K562 (cell line): ENCODE results near the gene PKD1L1. TPM values are rescaled to one million over a fixed set of nuclear protein-coding genes. Genes with fewer than 3 reads are reported as not detected.

Source experiments
- ATAC-seq: fragments of 200-7000 bp; cut with Tn5 transposase; 3 replicates; pipeline ENCODE4 v1.9.1; 2020; ENCODE audit warnings: moderate library complexity
- BruUV-seq: library from RNA; stranded (reverse); fragments of 400-500 nt; replicated peaks from 2 replicates; lab custom pipeline; 2021; lab: Mats Ljungman, UMichigan
- CTCF ChIA-PET: fragments of 300-600 bp; formaldehyde crosslinking; extraction: SDS; loops from one replicate; lab custom pipeline; 2021; ENCODE audit warnings: low intra/inter-chr PET ratio; lab: Yijun Ruan, JAX
- POLR2A ChIA-PET: fragments of 300-600, 350-650 bp; sonication (Branson Sonifier 250); formaldehyde crosslinking; extraction: SDS; loops from one replicate; lab custom pipeline; 2021; ENCODE audit warnings: antibody characterized with exemption, inconsistent platforms; lab: Yijun Ruan, JAX
- DNase-seq, 4 experiments: peaks; one replicate each; pipeline versions ENCODE4 v3.0.0 to v3.0.0-alpha.2; 2011 to 2018; ENCODE audit warnings: low spot score in 3 of 4, mixed read lengths in 3 of 4; ENCODE audit errors: extremely low read depth in 1 of 4
- FAIRE-seq: peaks from 2 replicates; lab custom pipeline; 2011; peaks lifted over from hg19 to GRCh38; lab: Jason Lieb, UNC
- H2AFZ ChIP-seq: 2 replicates; pipeline ENCODE4 v1.6.0; 2011; ENCODE audit warnings: low read depth, low read length, control low read depth, inconsistent platforms
- H3K27ac ChIP-seq: fragments of 200-600 bp; 3 replicates; pipeline ENCODE4 v1.8.0; 2011; ENCODE audit warnings: low read depth, mild to moderate bottlenecking, control low read depth, inconsistent platforms, low read length, moderate library complexity, mixed read lengths; ENCODE audit errors: extremely low read depth
- H3K27me3 ChIP-seq, 2 experiments: fragments of 300-600 bp in 1 of 2; 2 replicates in 1 of 2; 3 replicates in 1 of 2; pipeline versions ENCODE4 v1.6.0 to v1.8.0; 2011; ENCODE audit warnings: inconsistent platforms in 2 of 2, low read length in 2 of 2, mild to moderate bottlenecking in 1 of 2, mixed read lengths in 1 of 2, moderate library complexity in 1 of 2; ENCODE audit not compliant: control insufficient read depth in 2 of 2, insufficient read depth in 2 of 2
- H3K36me3 ChIP-seq: fragments of 300-600 bp; 3 replicates; pipeline ENCODE4 v1.8.0; 2011; ENCODE audit warnings: mild to moderate bottlenecking, low read length, inconsistent platforms; ENCODE audit not compliant: control insufficient read depth, insufficient read depth
- H3K4me1 ChIP-seq, 2 experiments: fragments of 200-600 bp in 1 of 2; replicated peaks in 1 of 2; 2 replicates in 1 of 2; 3 replicates in 1 of 2; pipeline versions ENCODE4 v1.5.1 to v1.8.0; 2011; ENCODE audit warnings: inconsistent platforms in 2 of 2, low read length in 2 of 2, mild to moderate bottlenecking in 1 of 2, mixed read lengths in 1 of 2, moderate library complexity in 1 of 2; ENCODE audit not compliant: control insufficient read depth in 2 of 2, insufficient read depth in 2 of 2
- H3K4me2 ChIP-seq: 2 replicates; pipeline ENCODE4 v1.6.1; 2011; ENCODE audit warnings: low read length, control low read depth, inconsistent platforms, mixed read lengths; ENCODE audit not compliant: insufficient read depth
- H3K4me3 ChIP-seq: fragments of 200-600 bp; sonication (generic), shearing (Covaris generic); 2 replicates; pipeline ENCODE4 v1.5.1; 2016; ENCODE audit warnings: control low read depth, inconsistent platforms
- H3K79me2 ChIP-seq: fragments of 200-600 bp; 3 replicates; pipeline ENCODE4 v1.8.0; 2011; ENCODE audit warnings: low read length, inconsistent platforms; ENCODE audit not compliant: control insufficient read depth, insufficient read depth
- H3K9ac ChIP-seq, 2 experiments: 2 replicates each; pipeline versions ENCODE4 v1.6.0 to v1.6.1; 2011; ENCODE audit warnings: low read depth in 2 of 2, low read length in 2 of 2, control low read depth in 1 of 2, inconsistent platforms in 1 of 2, mild to moderate bottlenecking in 1 of 2, mixed read lengths in 1 of 2; ENCODE audit not compliant: insufficient read depth in 1 of 2
- H3K9me1 ChIP-seq: one replicate; pipeline ENCODE4 v1.6.0; 2011; ENCODE audit warnings: inconsistent platforms, mild to moderate bottlenecking, low read length, moderate library complexity; ENCODE audit not compliant: control insufficient read depth, insufficient read depth
- H3K9me3 ChIP-seq: replicated peaks from 2 replicates; pipeline ENCODE4 v1.5.1; 2011; ENCODE audit warnings: low read depth, low read length, inconsistent platforms; ENCODE audit not compliant: control insufficient read depth, insufficient read depth
- H4K20me1 ChIP-seq: replicated peaks from 2 replicates; pipeline ENCODE4 v1.6.1; 2011; ENCODE audit warnings: low read length, inconsistent platforms, mixed read lengths; ENCODE audit not compliant: control insufficient read depth, insufficient read depth
- CHCHD3 ChIP-seq: fragments of 250-450 bp; sonication (Bioruptor Pico); IDR thresholded peaks from 2 replicates; pipeline ENCODE4 v2.1.2; 2022; ENCODE audit warnings: mild to moderate bottlenecking
- CREB5 ChIP-seq: fragments of 250-450 bp; sonication (Bioruptor Pico); IDR thresholded peaks from 2 replicates; pipeline ENCODE4 v1.5.0; 2020; ENCODE audit warnings: mild to moderate bottlenecking
- NCOA1 ChIP-seq: fragments of 450-650 bp; IDR thresholded peaks from 2 replicates; pipeline ENCODE4 v1.6.1; 2016; ENCODE audit warnings: low read depth
- SMARCE1 ChIP-seq: fragments of 450-650 bp; IDR thresholded peaks from 2 replicates; pipeline ENCODE4 v1.7.1; 2016; ENCODE audit warnings: mild to moderate bottlenecking
- TOE1 ChIP-seq, 2 experiments: fragments of 450-650 bp in 1 of 2; sonication (generic) in 1 of 2; formaldehyde crosslinking in 1 of 2; IDR thresholded peaks; 2 replicates each; pipeline versions ENCODE4 v1.7.1 to v1.8.0; 2016 to 2022; ENCODE audit warnings: borderline replicate concordance in 2 of 2, mild to moderate bottlenecking in 2 of 2, antibody characterized with exemption in 1 of 2, inconsistent platforms in 1 of 2, low read depth in 1 of 2, missing genetic modification reagents in 1 of 2, moderate library complexity in 1 of 2
- ZEB2 ChIP-seq: fragments of 450-650 bp; IDR thresholded peaks from 2 replicates; pipeline ENCODE4 v1.6.1; 2016
- ZNF395 ChIP-seq: fragments of 200-800 bp; sonication (Bioruptor generic); IDR thresholded peaks from 2 replicates; pipeline ENCODE4 v1.6.1; 2017; ENCODE audit warnings: missing genetic modification characterization, missing compliant biosample characterization
- ZNF408 ChIP-seq: fragments of 250-450 bp; sonication (Bioruptor Pico); IDR thresholded peaks from 2 replicates; pipeline ENCODE4 v1.4.0; 2020; ENCODE audit warnings: low read depth, mild to moderate bottlenecking, moderate library complexity
- ZNF41 ChIP-seq: fragments of 250-450 bp; sonication (Bioruptor Pico); conservative IDR thresholded peaks from 2 replicates; pipeline ENCODE4 v1.4.0; 2020; ENCODE audit warnings: mild to moderate bottlenecking
- WGBS: fragments of 100-300 bp; shearing (Covaris generic); methylation state at CpG from one replicate; pipeline ENCODE4 v1.1.6; 2016; ENCODE audit warnings: low coverage, mixed read lengths; ENCODE audit not compliant: insufficient coverage; ENCODE audit errors: missing lambda C conversion rate; 5-methylcytosine and 5-hydroxymethylcytosine counted together
- in situ Hi-C: fragments of 300-500 bp; cut with MboI; formaldehyde crosslinking; loops from 4 replicates; pipeline ENCODE4 v1.15.0; 2018; ENCODE audit warnings: inconsistent platforms, mixed read lengths
- intact Hi-C: fragments of 100-400 bp; cut with micrococcal nuclease; formaldehyde crosslinking; loops from 2 replicates; pipeline ENCODE4 v1.14.2; 2022
- polyA plus RNA-seq, 8 experiments: library from polyadenylated mRNA; depleted of rRNA in 4 of 8; stranded (reverse) in 5 of 8; unstranded in 3 of 8; fragments of >200 nt; fragmentation: Nextera tagmentation in 2 of 8; fragmentation: Illumina TruSeq in 1 of 8; extraction: Ambion mirVana in 2 of 8; extraction: Trizol in 1 of 8; gene quantifications; 2 replicates each; pipeline versions ENCODE4 v1.2.1 to v1.2.3, GENCODE V29; 2011 to 2014; ENCODE audit warnings: inconsistent platforms in 1 of 8, missing spikeins in 1 of 8
- total RNA-seq, 7 experiments: library from RNA; depleted of rRNA in 6 of 7; stranded (reverse); fragments of >200 nt in 6 of 7; fragmentation: Illumina TruSeq in 2 of 7; extraction: Trizol in 2 of 7; gene quantifications; 2 replicates each; pipeline versions ENCODE4 v1.2.1 to v1.2.3, GENCODE V29; 2011 to 2021; ENCODE audit warnings: low replicate concordance in 1 of 7

Gene PKD1L1
- total and polyA plus RNA-seq, 9 of the 15 experiments (the other 6 are each of a cell fraction or from before 2014, with no cell fraction given) = 0.01 to 0.02 TPM; not detected in 7

- no peak overlapping the region for H3K4me3 ChIP-seq
- no peaks in the 10 kb centered on the region for H3K9me1 ChIP-seq
- intact Hi-C loops (no loop called here), in situ Hi-C loops (no loop called here)
- no peak overlapping the region for H3K9ac ChIP-seq
- FAIRE-seq (no peak), ATAC-seq (no peak), DNase-seq (no peak)
- ChIA-PET POLR2A (no interaction called here), CTCF (no interaction called here)
- H2AFZ ChIP-seq = no peak overlapping the region
- H3K27ac ChIP-seq = no peak overlapping the region
- no TSS peak for BruUV-seq
- H3K27me3 ChIP-seq = no peaks in the 10 kb centered on the region
- H3K79me2 ChIP-seq = no peaks in the 10 kb centered on the region
- 0% methylated on average over 4 of the region's 4 CpGs for WGBS
- no peaks in the 10 kb centered on the region for H3K36me3 ChIP-seq
- H4K20me1 ChIP-seq = no peaks in the 10 kb centered on the region
- H3K4me1 ChIP-seq = no peaks in the 10 kb centered on the region
- no peaks in the 10 kb centered on the region for H3K9me3 ChIP-seq
- H3K4me2 ChIP-seq = no peak overlapping the region
- TF ChIP-seq CREB5 (CRISPR knock-in tag) (no peak), SMARCE1 (no peak), TOE1 (IDR thresholded peaks at IDR 0.05; ENCODE audit: borderline replicate concordance) (no peak), TOE1 (CRISPR knock-in tag; IDR thresholded peaks at IDR 0.05; ENCODE audit: borderline replicate concordance, low read depth) (no peak), ZNF395 (no peak), ZNF408 (no peak), ZEB2 (no peak), NCOA1 (no peak), ZNF41 (CRISPR knock-in tag) (no peak), CHCHD3 (CRISPR knock-in tag) (no peak)
Measured at GRCh38 chr7:47794016-47794415, 154.2 kb downstream of the PKD1L1 start.
